HG02884 (cell line): ENCODE data around the gene PTPRN2.

Experiments
- ATAC-seq: cut with Tn5 transposase; IDR thresholded peaks from one replicate; pipeline ENCODE4 v1.9.1; 2021; ENCODE audit warnings: mild to moderate bottlenecking, moderate library complexity; ENCODE audit not compliant: unreplicated experiment

PTPRN2 gene

DNA sequence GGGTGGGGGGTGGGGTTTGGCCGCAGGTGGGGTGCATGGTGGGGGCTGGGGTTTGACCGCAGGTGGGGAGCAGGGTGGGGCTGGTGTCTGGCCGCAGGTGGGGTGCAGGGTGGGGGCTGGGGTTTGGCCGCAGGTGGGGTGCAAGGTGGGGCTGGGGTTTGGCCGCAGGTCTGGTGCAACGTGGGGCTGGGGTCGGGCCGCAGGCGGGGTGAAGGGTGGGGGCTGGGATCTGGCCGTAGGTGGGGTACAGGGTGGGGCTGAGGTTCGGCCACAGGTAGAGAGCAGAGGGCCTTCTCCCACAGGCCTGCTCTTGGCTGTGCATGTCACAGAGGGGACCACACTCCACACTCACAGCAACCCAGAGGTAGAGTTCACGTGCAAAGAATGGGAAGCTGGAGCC lies 586.6 kb downstream of the PTPRN2 start:
- no peak for ATAC-seq

DNA sequence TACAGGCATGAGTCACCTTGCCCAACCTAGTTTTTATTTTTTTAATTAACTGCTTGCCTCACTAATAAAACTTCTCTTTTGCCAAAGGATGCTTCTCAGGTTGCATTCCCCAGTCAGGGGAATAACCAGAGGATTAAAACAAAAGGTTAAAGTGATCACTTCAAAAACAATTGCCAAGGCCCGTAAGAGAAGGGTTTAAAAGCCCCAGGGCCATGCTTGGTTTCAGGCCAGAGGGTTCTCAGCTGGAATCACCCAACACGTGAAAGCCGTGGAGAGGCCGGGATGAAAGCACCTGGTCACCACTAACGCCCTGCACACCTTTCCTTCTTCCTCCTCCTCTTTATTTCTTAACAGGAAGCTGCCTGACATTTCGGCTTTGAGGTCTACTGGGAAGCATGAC lies 587.5 kb downstream of the PTPRN2 start:
- ATAC-seq: no peak

DNA sequence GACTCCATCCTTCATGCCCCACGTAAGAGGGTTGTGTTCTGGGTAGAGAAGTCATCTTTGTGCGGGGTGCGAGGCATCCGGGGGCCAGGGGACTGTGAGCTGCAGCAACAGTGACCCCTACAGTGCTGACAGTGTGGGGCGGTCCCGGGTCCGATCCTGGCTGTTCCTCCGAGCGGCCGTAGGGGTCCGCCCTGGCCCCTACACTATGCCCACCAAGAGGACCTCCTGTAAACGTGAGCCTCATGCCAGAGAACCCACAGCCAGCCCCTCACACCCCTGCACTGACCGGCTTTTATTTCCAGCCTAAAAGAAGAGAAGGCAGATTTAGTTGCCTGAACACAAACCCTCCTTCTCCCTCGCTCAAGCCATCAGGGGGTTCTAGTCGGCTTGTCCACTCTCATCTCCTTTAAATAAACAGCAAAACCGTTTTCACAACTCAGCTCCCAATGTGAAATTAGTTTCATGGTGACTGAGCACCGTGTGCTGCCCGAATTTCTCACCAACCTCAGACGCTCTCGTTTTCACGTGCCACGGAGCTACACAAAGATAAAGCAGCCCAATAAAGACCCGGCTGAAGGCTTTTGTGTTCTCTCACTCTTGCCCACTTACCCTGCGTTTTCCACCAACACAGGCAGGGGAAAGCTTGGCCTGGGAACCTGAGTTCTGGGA lies 588.6 kb downstream of the PTPRN2 start:
- ATAC-seq: no peak

DNA sequence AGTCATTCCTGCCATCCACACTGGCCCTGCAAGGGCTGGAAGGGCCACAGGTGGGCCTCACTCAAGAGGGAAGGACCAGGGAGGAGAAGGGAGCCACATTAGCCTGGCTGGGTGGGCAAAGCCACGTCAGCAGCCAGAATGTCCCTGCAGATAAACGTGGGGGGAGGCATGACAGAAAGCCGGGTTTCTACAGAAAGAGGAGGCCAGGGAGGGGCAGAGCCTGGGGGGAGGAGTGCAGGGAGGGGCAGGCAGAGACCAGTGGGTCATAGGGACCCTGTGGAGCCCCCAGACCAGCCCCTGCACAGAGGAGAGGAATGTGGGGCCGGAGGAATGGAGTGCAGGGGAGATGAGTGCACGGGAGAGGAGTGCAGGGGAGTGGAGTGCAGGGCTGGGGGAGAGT lies 590.2 kb downstream of the PTPRN2 start:
- ATAC-seq: no peak

DNA sequence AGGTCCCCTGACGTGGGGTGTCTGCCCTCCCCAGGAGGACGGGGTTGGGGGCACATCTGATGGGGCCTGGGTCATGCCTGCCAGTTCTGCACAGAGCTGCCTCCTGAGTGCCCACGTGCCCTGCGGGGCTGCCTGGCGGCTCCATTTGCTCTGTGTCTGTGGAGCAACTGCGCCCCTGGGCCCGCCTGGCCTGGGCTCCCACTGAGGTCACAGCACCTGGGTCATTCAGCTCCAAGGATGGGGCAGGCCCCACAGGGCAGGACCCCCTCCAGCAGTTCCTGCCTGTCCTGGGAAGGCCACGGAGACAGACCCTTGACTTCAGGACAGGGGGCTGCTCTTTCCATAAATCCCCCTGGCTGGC lies 590.6 kb downstream of the PTPRN2 start:
- ATAC-seq: no peak

DNA sequence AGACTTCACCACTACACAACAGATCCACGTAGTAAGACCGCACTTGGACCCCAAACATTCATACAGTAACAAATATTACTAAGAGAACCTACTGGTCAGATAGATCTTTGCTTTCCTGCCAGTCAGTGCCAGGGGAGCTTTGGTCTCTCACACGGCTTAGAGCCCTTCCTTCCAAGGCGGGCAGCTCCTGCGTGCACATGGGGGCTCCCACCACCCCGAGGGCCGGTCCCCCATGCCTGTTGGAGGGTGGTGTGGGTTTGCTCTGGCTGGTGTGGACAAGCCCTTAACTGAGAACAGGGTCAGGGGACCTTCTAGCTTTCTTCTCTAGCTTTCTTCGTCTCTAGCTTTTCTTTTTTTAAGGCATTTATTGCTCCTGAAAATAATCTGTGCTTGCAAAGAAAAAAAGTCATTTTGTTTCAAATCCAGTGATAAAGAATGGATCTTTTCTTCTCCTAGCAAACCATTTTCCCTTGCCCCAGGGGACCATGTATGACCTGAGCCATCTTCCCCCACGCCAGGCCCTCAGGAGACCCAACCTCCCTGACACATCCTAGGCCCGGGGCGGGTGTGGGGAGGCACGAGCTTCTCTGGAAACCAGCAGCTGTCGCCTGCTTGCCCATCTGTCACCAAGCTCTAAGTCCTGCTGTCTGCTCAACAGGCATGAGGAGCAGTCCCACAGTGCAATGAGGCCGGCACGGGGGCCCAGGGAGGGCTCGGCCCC lies 591.1 kb downstream of the PTPRN2 start:
- no peak for ATAC-seq

DNA sequence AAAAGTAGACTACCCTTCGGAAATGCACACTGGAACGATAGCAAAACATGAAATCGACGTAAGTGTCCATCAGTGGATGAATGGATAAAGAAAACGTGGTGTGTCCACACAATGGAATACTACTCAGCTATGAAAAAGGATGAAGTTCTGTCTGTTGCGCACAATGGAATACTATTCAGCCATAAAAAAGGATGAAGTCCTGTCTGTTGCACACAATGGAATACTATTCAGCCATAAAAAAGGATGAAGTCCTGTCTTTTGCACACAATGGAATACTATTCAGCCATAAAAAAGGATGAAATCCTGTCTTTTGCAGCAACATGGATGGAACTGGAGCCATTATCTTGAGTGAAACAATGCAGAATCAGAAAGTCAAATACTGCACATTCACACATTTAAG lies 591.8 kb downstream of the PTPRN2 start:
- ATAC-seq: no peak

DNA sequence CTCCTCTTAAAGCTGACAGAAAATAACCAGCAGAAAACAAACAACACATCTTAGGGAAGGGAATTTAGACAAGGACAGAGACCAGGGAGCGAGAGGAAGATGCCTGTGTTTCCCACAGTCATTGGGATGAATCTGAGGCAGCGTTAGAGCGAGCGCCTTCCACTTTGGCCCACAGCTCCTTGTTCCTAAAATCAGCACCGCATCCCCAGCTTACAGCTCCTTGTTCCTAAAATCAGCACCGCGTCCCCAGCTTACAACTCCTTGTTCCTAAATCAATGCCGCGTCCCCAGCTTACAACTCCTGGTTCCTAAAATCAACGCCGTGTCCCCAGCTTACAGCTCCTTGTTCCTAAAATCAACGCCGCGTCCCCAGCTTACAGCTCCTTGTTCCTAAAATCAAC lies 593.3 kb downstream of the PTPRN2 start:
- ATAC-seq: no peak

DNA sequence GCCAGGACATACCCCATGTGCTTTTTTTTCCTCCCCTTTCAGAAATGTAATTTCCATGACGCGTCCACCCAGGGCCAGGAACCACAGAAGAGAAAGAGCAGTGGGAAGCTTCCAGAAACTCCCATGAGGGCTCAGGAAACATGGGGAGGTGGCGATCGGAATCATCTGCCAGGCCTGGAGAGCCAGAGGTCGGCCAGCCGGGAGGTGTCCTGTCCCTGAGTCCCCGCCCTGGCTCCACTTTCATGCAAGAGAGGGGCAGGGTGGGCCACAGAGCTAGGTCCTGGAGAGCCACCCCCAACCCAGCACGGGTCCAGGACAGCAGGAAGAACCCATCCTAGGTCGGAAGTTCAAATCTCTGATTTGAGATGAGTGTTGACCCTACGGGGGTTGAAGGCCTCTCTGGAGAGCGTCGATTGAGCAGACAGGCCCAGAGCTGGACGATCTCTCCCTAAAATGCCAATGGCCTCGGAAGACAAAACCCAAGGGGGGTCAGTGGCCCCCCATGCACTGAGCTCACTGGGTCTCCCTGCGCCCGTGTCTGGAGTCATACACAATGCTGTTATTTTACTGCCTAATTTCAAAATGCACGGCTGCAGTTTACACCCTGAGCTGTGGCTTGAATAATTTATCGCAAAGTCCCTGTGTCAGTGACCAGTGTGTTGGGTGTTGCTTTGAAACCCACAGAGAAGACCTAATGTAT lies 594.1 kb downstream of the PTPRN2 start:
- ATAC-seq: no peak

DNA sequence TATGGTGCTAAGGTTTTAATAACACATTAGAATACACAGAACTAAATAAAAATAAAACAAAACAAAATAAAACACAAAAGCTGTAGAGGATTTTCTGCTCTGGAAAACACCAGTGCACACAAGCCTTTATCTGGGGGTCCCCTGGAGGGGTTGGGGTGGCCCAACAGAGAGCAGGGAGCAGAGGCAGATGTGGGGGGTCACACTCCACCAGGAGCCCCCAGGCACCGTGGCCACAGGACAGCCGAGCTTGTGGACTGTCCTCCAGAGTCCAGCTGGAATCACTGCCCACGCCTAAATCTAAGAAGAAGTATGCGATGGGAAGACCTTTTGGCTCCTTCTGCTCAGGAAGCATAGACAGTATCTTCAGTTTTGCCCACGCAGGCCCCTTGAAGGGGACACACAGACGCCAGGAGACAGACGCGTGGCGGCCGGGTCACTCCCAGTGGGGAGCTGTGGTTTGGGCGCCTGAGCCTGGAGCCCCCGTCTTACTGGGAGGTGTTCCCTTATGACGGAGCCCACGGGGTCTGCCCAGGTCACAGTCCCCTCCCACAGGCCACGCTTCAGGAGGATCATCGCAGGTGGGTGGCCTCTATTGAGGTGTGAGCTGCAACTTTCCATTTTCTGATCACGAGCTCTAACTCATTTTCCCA lies 595.0 kb downstream of the PTPRN2 start:
- ATAC-seq: no peak

DNA sequence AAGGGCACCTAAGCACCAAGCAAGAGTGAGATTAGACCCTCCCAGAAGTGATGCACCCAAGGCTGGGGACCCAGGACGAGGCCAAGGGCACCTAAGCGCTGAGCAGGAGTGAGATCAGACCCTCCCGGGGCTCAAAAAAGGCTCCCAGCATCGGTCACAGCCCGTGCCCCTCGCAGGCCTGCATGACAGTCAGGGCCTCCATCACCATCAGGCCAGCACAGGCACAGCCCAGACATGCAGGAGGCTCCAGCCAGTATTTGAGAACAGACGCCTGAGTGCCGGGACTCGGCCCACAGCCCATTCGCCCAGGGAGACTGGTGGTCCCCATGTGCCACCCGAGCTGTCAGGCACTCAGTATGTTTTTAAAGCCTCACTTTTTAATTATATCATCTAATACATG lies 595.9 kb downstream of the PTPRN2 start:
- ATAC-seq: no peak

DNA sequence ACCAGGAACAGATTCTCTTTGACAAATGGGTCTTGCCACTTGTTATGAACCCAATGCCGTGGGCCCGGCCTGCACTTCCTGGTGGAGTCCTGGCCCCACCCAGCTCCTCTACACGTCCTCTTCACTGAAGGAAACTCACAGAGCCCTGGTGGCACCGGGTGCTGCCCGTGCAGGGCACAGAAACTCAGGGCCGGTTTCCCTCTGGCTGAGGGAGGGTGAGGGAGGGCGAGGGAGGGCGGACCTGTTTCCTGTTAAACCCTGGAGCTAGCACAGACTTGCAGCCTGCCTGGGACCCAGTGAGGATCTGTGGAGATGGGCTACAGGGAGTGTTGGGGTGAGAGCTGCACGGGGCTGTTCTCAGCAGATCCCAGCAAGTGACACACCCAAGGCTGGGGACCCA lies 596.3 kb downstream of the PTPRN2 start:
- no peak for ATAC-seq

DNA sequence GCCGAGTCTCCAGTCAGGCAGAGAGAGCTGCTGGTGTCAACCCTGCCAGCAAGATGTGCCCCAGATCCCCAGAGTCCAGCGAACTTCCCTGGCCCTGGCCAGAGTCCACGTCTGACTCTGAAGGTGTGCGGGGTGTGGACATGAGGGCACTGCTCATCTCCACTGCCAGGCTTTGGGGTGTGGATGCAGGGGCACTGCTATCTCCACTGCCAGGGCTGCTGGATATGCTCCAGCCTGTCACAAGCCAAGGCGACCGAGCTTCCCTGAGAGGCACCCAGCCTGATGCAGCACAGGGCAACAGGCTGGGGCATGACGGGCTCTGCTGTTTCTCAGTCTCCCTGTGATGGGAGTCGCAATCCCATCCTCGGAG lies 596.8 kb downstream of the PTPRN2 start:
- ATAC-seq: no peak

DNA sequence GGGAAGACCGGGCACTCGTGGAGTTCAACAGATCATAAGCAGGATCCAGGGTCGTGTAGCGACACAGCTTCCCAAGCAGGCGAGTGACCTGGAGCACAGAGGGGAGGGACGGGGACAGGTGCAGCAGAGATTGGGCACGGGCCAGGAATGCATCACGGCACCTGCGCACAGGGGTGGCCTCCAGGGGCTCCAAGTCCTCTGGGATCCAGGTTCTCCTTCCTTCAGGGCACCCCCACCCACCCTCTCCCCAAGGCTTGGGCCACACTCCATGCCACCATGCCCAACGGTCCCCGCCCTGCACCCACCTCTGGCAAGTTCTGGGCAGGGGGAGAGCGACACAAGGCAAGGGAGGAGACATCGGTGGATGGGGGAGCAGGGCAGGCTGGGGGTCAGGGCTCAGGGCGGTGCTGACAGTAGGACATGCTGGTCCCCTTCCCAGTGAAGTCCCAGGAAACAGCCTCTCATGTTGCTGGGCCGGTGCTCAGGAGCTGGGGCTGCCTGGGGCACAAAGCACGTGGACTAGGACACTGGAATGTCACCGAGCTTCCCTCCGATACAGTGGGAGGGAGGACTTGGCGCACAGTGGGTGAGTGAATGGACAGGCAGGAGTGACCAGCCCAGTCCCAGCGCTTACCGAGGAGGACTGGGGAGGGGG lies 597.3 kb downstream of the PTPRN2 start:
- ATAC-seq: no peak

DNA sequence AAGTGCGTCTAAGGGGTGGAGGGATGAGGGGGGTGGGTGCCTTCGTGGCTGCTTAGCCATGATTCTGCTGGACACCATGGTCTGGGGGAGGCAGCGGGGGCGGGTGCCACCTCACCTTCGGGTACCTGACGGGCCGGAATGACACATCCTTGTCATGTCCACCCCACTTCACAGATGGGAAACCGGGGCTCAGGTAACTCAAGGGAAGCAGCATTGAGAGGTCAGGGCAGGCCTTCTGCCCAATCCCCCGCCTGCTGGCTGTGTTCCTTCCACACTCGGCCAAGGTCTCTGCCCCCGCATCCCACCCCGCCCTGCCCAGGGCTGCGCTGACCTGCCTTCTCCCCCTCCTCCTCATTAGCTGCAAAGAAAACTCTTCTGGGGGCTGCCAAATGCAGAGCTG lies 598.0 kb downstream of the PTPRN2 start:
- ATAC-seq: no peak

DNA sequence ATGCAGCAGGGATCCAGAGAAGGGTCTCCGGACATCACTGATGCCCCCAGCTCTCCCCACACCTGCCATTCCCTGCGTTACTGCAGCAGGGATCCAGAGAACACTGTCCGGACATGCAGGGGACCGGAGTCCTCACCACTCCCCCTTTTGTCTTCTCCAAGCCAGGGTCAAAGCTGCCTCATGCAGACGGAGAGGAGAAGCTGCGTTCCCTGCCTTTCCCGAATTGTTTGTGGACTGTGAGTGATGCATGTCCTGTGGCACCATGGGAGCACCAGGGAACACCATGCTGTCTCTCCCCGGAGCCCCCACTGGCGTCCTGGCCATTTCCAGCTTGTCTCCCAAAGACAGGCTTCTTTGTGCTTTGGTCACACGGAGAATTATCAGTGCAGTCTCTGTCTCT lies 599.7 kb downstream of the PTPRN2 start:
- no peak for ATAC-seq

DNA sequence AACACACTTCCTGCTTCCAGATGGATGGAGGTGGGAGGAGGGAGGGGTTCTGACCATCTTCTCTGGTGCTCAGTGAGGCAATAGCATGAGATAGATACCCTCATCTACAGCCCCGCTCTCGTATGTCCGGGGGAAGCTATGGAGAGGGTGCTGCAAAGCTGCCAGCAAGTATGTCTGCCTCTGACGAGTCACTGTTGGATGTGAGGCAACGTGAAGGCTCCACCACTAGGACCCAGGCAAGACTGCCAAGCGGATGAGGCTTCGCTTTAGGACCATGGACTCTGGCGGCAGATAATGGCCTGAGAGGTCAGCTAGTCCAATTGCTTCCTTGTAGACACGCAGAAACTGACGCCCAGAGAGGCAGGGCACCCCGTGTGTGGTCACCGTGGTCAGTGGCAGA lies 601.6 kb downstream of the PTPRN2 start:
- ATAC-seq: no peak

DNA sequence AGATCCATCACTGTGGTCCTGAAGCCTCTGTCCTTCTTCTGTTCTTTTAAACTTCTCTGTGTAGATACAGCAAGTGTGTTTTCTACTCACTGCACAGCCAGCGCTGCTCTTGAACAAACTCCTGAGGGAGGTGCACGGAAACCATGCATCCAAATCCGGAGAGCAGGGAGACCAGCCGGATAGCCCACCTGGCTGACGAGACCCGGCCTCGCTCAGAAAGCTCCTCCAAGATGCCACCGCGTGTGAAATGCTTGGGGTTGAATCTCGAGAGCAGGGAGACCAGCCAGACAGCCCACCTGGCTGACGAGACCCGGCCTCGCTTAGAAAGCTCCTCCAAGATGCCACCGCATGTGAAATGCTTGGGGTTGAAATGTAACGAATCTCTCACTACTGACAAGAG lies 602.0 kb downstream of the PTPRN2 start:
- no peak for ATAC-seq

DNA sequence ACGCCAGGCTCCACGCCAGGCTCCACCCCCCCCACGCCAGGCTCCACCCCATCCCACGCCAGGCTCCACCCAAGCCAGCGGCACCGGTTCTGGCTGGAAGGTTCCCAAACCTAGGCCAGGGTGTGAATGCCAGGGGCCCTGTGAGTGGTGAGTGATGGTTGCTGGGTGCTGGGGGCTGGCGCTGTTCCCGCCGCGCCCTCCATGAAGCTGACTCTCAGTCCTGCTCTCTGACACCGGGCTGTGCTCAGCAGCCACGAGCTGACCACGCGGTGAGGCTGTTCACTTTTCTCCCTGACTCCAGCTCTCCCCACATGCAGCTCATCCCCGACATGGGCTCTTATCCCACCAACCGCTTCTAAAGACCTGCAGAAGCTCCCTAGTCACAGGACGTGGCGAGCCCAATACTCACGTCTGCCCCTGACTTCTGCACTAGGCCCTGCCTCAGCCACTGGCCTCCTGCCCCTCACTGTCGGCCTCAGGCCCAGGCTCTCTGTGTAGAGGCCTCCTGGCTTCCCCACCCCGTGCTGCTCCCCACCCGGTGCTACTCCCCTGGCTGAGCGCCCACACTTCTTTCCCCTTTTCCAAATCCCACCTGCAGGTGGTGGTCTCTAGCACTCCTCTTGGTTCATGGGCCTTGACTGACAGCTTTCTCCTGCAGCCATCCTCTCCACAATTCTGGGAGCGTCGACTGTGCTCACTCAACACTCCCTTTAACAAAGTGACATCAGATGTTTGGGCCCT lies 603.0 kb downstream of the PTPRN2 start:
- no peak for ATAC-seq

DNA sequence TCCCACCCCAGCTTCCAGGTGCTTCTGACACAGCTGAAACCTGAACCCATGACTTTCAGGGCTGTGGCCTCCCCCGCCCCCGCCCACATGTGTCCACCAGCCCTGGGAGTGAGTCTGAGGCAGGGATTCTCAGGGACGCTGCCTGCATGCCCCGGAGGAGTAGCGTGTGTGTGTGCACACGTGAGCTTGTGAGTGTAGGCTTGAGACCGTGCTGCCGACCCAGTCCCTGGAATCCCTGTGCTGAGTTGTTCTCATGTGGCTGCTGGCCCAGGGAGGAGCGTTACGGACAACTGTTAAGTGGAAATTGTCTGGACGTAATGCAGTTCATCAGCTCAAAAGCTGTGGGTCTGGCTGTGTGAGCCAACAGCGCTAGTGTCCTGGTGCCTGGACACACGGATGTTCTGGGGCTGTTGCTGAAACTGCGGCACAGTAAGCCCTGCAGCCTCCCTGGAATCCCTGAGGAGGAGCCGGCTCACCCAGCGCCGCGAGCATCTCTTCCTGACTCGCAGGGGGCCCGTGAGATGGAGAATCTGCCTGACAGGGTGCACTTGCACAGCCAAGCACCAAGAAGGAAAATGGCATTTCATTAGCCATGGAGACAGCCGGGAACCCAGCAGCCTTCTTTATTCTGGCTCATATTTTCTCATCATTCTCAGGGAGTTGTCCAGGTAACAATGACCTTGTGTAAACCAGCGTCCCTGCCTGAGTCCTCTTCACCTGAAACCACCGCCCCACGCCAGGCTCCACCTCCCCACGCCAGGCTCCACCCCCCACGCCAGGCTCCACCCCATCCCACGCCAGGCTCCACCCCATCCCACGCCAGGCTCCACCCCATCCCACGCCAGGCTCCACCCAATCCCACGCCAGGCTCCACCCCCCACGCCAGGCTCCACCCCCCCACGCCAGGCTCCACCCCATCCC lies 603.9 kb downstream of the PTPRN2 start:
- no peak for ATAC-seq
